ENCODE results near the gene SEC14L5. TPM values are rescaled to one million over a fixed set of nuclear protein-coding genes. Genes with fewer than 3 reads are reported as not detected.

The SEC14L5 gene
- total RNA-seq, 2 donors from 2014 or later = 0.02 TPM; not detected in 1

- no peak for DNase-seq
- Mint-ChIP-seq H3K9me3 (no peaks in the 10 kb centered on the region), H3K36me3 (ENCODE audit: insufficient read depth in 2 of 2) (no peaks in the 10 kb centered on the region), H3K4me1 (ENCODE audit: low read depth) (no peaks in the 10 kb centered on the region), H3K4me3 (no peak overlapping the region), H3K27ac (no peak overlapping the region), H3K27me3 (ENCODE audit: low read depth) (peaks cover 7% of the 10 kb centered on the region)
- no peak for ATAC-seq (replicated peaks in 1 of 2)
Observed at GRCh38 chr16:5005916-5006315, 47.8 kb downstream of the SEC14L5 start.

GRCh38 chr16:5006348-5007193 is 48.4 kb downstream of the SEC14L5 start:
- no peak for DNase-seq
- no peak overlapping the region for H3K27ac Mint-ChIP-seq
- peaks cover 7% of the 10 kb centered on the region for H3K27me3 Mint-ChIP-seq (ENCODE audit: low read depth)
- H3K36me3 Mint-ChIP-seq (ENCODE audit: insufficient read depth in 2 of 2) = no peaks in the 10 kb centered on the region
- no peak overlapping the region for H3K4me3 Mint-ChIP-seq
- no peak for ATAC-seq (replicated peaks in 1 of 2)
- no peaks in the 10 kb centered on the region for H3K4me1 Mint-ChIP-seq (ENCODE audit: low read depth)
- H3K9me3 Mint-ChIP-seq = no peaks in the 10 kb centered on the region

GRCh38 chr16:5007256-5007655 is 49.1 kb downstream of the SEC14L5 start:
- no peaks in the 10 kb centered on the region for H3K9me3 Mint-ChIP-seq
- no peak for ATAC-seq (replicated peaks in 1 of 2)
- peaks cover 7% of the 10 kb centered on the region for H3K27me3 Mint-ChIP-seq (ENCODE audit: low read depth)
- H3K27ac Mint-ChIP-seq = no peak overlapping the region
- H3K4me1 Mint-ChIP-seq (ENCODE audit: low read depth) = no peaks in the 10 kb centered on the region
- DNase-seq = no peak
- no peak overlapping the region for H3K4me3 Mint-ChIP-seq
- no peaks in the 10 kb centered on the region for H3K36me3 Mint-ChIP-seq (ENCODE audit: insufficient read depth in 2 of 2)

- Mint-ChIP-seq H3K27ac (no peak overlapping the region), H3K27me3 (ENCODE audit: low read depth) (peaks cover 7% of the 10 kb centered on the region), H3K36me3 (ENCODE audit: insufficient read depth in 2 of 2) (no peaks in the 10 kb centered on the region), H3K4me1 (ENCODE audit: low read depth) (no peaks in the 10 kb centered on the region), H3K4me3 (no peak overlapping the region), H3K9me3 (no peaks in the 10 kb centered on the region)
- DNase-seq (no peak), ATAC-seq (replicated peaks in 1 of 2) (no peak)
Observed at GRCh38 chr16:5008311-5008731, 50.2 kb downstream of the SEC14L5 start.

- Mint-ChIP-seq H3K27ac (no peak overlapping the region), H3K4me1 (ENCODE audit: low read depth) (no peaks in the 10 kb centered on the region), H3K4me3 (no peak overlapping the region), H3K27me3 (ENCODE audit: low read depth) (peaks cover 7% of the 10 kb centered on the region), H3K36me3 (ENCODE audit: insufficient read depth in 2 of 2) (no peaks in the 10 kb centered on the region), H3K9me3 (no peaks in the 10 kb centered on the region)
- DNase-seq (no peak), ATAC-seq (replicated peaks in 1 of 2) (no peak)
Observed at GRCh38 chr16:5010576-5011329, 52.6 kb downstream of the SEC14L5 start.

GRCh38 chr16:5011637-5012036 is 53.5 kb downstream of the SEC14L5 start:
- Mint-ChIP-seq H3K4me1 (ENCODE audit: low read depth) (no peaks in the 10 kb centered on the region), H3K27me3 (ENCODE audit: low read depth) (peaks cover 7% of the 10 kb centered on the region), H3K4me3 (no peak overlapping the region), H3K36me3 (ENCODE audit: insufficient read depth in 2 of 2) (no peaks in the 10 kb centered on the region), H3K9me3 (no peaks in the 10 kb centered on the region), H3K27ac (no peak overlapping the region)
- no peak for DNase-seq
- ATAC-seq (replicated peaks in 1 of 2) = no peak

GRCh38 chr16:5012887-5013286 is 54.8 kb downstream of the SEC14L5 start:
- Mint-ChIP-seq H3K4me3 (no peak overlapping the region), H3K27me3 (ENCODE audit: low read depth) (peaks cover 7% of the 10 kb centered on the region), H3K36me3 (ENCODE audit: insufficient read depth in 2 of 2) (no peaks in the 10 kb centered on the region), H3K27ac (no peak overlapping the region), H3K9me3 (no peaks in the 10 kb centered on the region), H3K4me1 (ENCODE audit: low read depth) (no peaks in the 10 kb centered on the region)
- DNase-seq (no peak), ATAC-seq (replicated peaks in 1 of 2) (no peak)

GRCh38 chr16:5015351-5015750 is 57.2 kb downstream of the SEC14L5 start:
- Mint-ChIP-seq H3K9me3 (no peaks in the 10 kb centered on the region), H3K4me3 (no peak overlapping the region), H3K27me3 (ENCODE audit: low read depth) (no peaks in the 10 kb centered on the region), H3K27ac (no peak overlapping the region), H3K36me3 (ENCODE audit: insufficient read depth in 2 of 2) (no peaks in the 10 kb centered on the region), H3K4me1 (ENCODE audit: low read depth) (no peaks in the 10 kb centered on the region)
- no peak for ATAC-seq (replicated peaks in 1 of 2)
- DNase-seq = no peak

- H3K27me3 Mint-ChIP-seq (ENCODE audit: low read depth) = no peaks in the 10 kb centered on the region
- DNase-seq (no peak), ATAC-seq (replicated peaks in 1 of 2) (no peak)
- H3K4me3 Mint-ChIP-seq = no peak overlapping the region
- H3K27ac Mint-ChIP-seq = no peak overlapping the region
- H3K9me3 Mint-ChIP-seq = no peaks in the 10 kb centered on the region
- H3K4me1 Mint-ChIP-seq (ENCODE audit: low read depth) = no peaks in the 10 kb centered on the region
- no peaks in the 10 kb centered on the region for H3K36me3 Mint-ChIP-seq (ENCODE audit: insufficient read depth in 2 of 2)
Observed at GRCh38 chr16:5015887-5016286, 57.8 kb downstream of the SEC14L5 start.

- Mint-ChIP-seq H3K36me3 (ENCODE audit: insufficient read depth in 2 of 2) (no peaks in the 10 kb centered on the region), H3K4me3 (no peak overlapping the region), H3K27me3 (ENCODE audit: low read depth) (no peaks in the 10 kb centered on the region), H3K9me3 (no peaks in the 10 kb centered on the region), H3K4me1 (ENCODE audit: low read depth) (no peaks in the 10 kb centered on the region), H3K27ac (no peak overlapping the region)
- ATAC-seq (replicated peaks in 1 of 2) (no peak), DNase-seq (no peak)
Observed at GRCh38 chr16:5016967-5017677, 59.0 kb downstream of the SEC14L5 start.

GRCh38 chr16:5017678-5017969 is 59.5 kb downstream of the SEC14L5 start:
- H3K27ac Mint-ChIP-seq = no peak overlapping the region
- H3K4me3 Mint-ChIP-seq = no peak overlapping the region
- ATAC-seq (replicated peaks in 1 of 2) (no peak), DNase-seq (no peak)
- no peaks in the 10 kb centered on the region for H3K9me3 Mint-ChIP-seq
- no peaks in the 10 kb centered on the region for H3K4me1 Mint-ChIP-seq (ENCODE audit: low read depth)
- no peaks in the 10 kb centered on the region for H3K36me3 Mint-ChIP-seq (ENCODE audit: insufficient read depth in 2 of 2)
- H3K27me3 Mint-ChIP-seq (ENCODE audit: low read depth) = no peaks in the 10 kb centered on the region

GRCh38 chr16:5018793-5019192 is 60.7 kb downstream of the SEC14L5 start:
- H3K4me1 Mint-ChIP-seq (ENCODE audit: low read depth) = no peaks in the 10 kb centered on the region
- H3K27ac Mint-ChIP-seq = no peak overlapping the region
- no peak for DNase-seq
- H3K27me3 Mint-ChIP-seq (ENCODE audit: low read depth) = no peaks in the 10 kb centered on the region
- H3K9me3 Mint-ChIP-seq = no peaks in the 10 kb centered on the region
- no peaks in the 10 kb centered on the region for H3K36me3 Mint-ChIP-seq (ENCODE audit: insufficient read depth in 2 of 2)
- H3K4me3 Mint-ChIP-seq = no peak overlapping the region
- ATAC-seq (replicated peaks in 1 of 2) = no peak

- H3K4me3 Mint-ChIP-seq = no peak overlapping the region
- H3K4me1 Mint-ChIP-seq (ENCODE audit: low read depth) = no peaks in the 10 kb centered on the region
- no peaks in the 10 kb centered on the region for H3K27me3 Mint-ChIP-seq (ENCODE audit: low read depth)
- no peaks in the 10 kb centered on the region for H3K36me3 Mint-ChIP-seq (ENCODE audit: insufficient read depth in 2 of 2)
- H3K27ac Mint-ChIP-seq = no peak overlapping the region
- DNase-seq = no peak
- no peaks in the 10 kb centered on the region for H3K9me3 Mint-ChIP-seq
- ATAC-seq (replicated peaks in 1 of 2) = no peak
Observed at GRCh38 chr16:5019775-5020174, 61.6 kb downstream of the SEC14L5 start.
